ENCODE results near the gene ACTG1. TPM values are rescaled to one million over a fixed set of nuclear protein-coding genes. Genes with fewer than 3 reads are reported as not detected.

ACTG1 gene
- total RNA-seq, 3 donors from 2014 or later, result 2,222 to 2,764 (median 2,750) TPM

GRCh38 chr17:81539961-81540675 is 27.5 kb upstream of the ACTG1 start:
- Histone ChIP-seq H3K4me1 (no peaks in the 10 kb centered on the region), H3K27ac (no peak overlapping the region), H3K9me3 (no peaks in the 10 kb centered on the region), H3K36me3 (no peaks in the 10 kb centered on the region), H3K27me3 (peaks cover 0 to 11% of the 10 kb centered on the region in 2 donors), H3K4me3 (no peak overlapping the region)
- TF ChIP-seq POLR2A (IDR thresholded peaks at IDR 0.05) (no peak), CTCF (IDR thresholded peaks at IDR 0.05) (no peak), POLR2AphosphoS5 (IDR thresholded peaks at IDR 0.05) (no peak)
- no peak for DNase-seq (ENCODE audit: low spot score in 2 of 2)
- intact Hi-C loops (cut with DNase I; ENCODE audit: low total_unique reads), result no loop called here

- peaks cover 0 to 11% of the 10 kb centered on the region in 2 donors for H3K27me3 ChIP-seq
- no peak overlapping the region for H3K4me3 ChIP-seq
- intact Hi-C loops (cut with DNase I; ENCODE audit: low total_unique reads), result no loop called here
- H3K9me3 ChIP-seq, result no peaks in the 10 kb centered on the region
- H3K27ac ChIP-seq, result no peak overlapping the region
- TF ChIP-seq POLR2AphosphoS5 (IDR thresholded peaks at IDR 0.05) (no peak), CTCF (IDR thresholded peaks at IDR 0.05) (no peak), POLR2A (IDR thresholded peaks at IDR 0.05) (no peak)
- no peak for DNase-seq (ENCODE audit: low spot score in 2 of 2)
- no peaks in the 10 kb centered on the region for H3K36me3 ChIP-seq
- no peaks in the 10 kb centered on the region for H3K4me1 ChIP-seq
These were observed 26.9 kb upstream of the ACTG1 start for GRCh38 chr17:81539571-81539900.

- no peaks in the 10 kb centered on the region for H3K9me3 ChIP-seq
- H3K36me3 ChIP-seq, result no peaks in the 10 kb centered on the region
- intact Hi-C loops (cut with DNase I; ENCODE audit: low total_unique reads), result no loop called here
- no peaks in the 10 kb centered on the region for H3K4me1 ChIP-seq
- no peak overlapping the region for H3K27ac ChIP-seq
- TF ChIP-seq POLR2A (IDR thresholded peaks at IDR 0.05) (no peak), POLR2AphosphoS5 (IDR thresholded peaks at IDR 0.05) (no peak), CTCF (IDR thresholded peaks at IDR 0.05) (no peak)
- H3K4me3 ChIP-seq, result no peak overlapping the region
- DNase-seq (ENCODE audit: low spot score in 2 of 2), result no peak
- H3K27me3 ChIP-seq, result peaks cover 0 to 11% of the 10 kb centered on the region in 2 donors
These were observed 26.3 kb upstream of the ACTG1 start for GRCh38 chr17:81538651-81539570.

- H3K36me3 ChIP-seq, result no peaks in the 10 kb centered on the region
- intact Hi-C loops (cut with DNase I; ENCODE audit: low total_unique reads), result no loop called here
- no peak overlapping the region for H3K4me3 ChIP-seq
- no peak overlapping the region for H3K27ac ChIP-seq
- H3K4me1 ChIP-seq, result no peaks in the 10 kb centered on the region
- no peaks in the 10 kb centered on the region for H3K9me3 ChIP-seq
- DNase-seq (ENCODE audit: low spot score in 2 of 2), result no peak
- TF ChIP-seq POLR2A (IDR thresholded peaks at IDR 0.05) (no peak), CTCF (IDR thresholded peaks at IDR 0.05) (no peak), POLR2AphosphoS5 (IDR thresholded peaks at IDR 0.05) (no peak)
- peaks cover 0 to 11% of the 10 kb centered on the region in 2 donors for H3K27me3 ChIP-seq
These were observed 25.4 kb upstream of the ACTG1 start for GRCh38 chr17:81537856-81538555.
